ENCODE results near the gene ZNF148.
A peak's percentile ranks its signal among the peaks of the same experiment; 100 is the strongest.

Gene ZNF148

DNA sequence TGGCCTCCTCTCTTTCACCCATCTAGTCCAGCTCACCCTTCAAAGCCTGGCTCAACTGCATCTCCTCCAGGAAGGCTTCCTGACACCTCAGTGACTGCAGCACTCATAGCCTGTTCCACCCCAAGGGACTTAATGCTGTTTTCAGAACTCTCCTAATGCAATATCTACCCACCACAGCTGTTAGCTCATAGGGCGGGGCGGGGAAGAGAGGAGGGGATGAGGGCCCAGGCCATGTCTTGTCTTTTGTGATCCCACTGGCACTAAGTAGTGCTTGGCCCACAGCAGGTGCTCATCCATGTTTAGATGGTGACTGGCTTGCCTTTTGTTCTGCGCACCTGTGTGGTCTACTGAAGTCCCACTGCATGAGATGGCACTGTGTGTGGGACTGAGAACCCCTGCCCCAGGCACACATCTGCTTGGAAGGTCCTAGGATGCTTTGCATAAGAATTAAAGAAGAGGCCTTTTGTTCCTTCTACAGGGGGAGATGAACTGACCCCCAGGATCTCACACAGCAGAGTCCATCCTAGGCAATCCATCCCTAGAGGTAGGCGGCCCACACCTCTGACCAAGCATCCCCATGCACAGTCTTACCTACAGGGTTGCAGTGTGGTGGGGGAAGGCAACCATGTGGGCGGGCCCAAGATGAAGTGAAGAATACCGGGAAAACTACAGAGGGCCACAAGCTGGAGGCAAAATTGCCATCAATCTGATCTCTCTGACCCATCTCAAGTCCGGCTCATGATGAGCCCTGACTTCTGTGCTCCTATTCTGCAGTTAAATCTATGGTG lies 185.6 kb downstream of the ZNF148 start:
- no peak for DNase-seq (ENCODE audit: low spot score)

GRCh38 chr3:125188955-125189354 lies 186.2 kb downstream of the ZNF148 start:
- no peak for DNase-seq (ENCODE audit: low spot score)

DNA sequence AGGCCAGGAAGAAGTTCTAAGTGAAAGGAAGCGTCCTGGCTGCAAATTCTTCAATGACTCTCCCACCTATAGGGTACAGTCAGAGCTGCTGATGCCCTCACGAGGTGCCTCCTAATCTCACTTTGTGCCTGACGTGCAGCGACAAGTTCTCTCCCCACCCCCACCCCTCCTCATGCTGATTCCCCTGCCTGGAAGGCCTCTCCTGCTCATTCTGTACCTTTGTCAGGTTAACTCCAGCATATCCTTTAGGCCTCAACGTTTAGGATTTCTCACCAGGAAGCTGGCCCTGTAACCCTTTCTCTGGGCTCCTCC lies 187.6 kb downstream of the ZNF148 start:
- DNase-seq (ENCODE audit: low spot score), result no peak

DNA sequence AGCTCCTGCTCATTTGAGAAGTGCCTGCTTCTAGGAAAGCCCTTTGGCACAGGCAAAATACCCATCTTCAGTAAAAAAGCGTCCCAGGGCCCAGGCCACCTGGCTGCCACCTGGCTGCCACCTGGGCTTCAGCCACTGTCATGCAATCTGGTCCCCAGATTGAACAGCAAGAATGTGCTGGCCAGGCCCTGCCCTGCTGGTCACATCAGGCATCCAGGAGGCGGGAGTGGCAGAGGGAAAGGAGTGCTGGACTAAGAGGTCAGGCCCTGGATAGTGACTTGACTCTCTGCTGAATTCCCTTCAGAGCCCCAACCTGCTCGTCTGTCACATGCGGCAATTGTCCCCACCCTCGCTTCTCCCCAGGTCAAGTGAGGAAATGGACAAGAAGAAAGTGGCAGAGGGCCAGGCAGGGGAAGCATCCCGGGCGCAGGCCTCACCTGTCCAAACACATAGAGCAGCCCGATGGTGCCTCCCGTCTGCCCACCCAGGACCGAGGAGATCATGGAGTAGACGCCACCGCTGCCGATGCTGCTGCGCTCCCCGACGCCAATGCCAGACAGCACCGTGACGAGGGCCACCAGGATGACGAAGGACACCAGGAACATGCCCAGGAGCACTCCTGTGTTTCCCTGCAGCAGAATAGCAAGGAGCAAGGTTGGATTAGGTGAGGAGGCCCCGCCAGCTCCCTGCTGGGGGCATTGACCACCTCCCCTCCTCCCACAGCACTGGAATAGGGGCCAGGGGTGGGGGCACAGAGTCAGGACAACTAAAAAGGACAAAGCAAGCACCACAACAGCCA lies 188.1 kb downstream of the ZNF148 start:
- DNase-seq (ENCODE audit: low spot score), result no peak

DNA sequence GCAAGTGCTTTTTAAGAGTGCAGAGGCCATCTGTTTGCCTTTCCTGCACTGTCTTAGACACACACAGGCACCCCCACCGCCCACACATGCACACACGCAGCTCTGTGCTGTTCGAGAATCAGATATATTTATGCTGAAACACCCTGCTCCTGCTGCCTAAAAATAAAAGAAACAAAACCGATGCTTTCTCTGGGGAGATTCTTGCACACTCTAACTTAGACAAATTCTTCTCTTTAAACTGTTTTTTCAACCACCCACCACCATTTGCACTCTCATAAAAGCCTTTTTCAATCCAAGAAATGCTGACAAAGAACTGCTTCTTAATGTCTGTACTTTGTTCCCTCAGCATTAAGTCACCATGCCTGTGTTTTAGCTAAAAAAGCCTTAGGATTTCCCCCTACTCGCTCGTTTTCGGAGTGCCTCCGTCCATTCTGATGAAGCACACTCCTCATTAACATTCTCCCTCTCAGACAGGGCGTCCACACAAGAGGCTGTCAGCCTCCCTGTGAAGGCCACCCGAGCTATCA lies 188.8 kb downstream of the ZNF148 start:
- DNase-seq (ENCODE audit: low spot score), result peak; percentile 34

DNA sequence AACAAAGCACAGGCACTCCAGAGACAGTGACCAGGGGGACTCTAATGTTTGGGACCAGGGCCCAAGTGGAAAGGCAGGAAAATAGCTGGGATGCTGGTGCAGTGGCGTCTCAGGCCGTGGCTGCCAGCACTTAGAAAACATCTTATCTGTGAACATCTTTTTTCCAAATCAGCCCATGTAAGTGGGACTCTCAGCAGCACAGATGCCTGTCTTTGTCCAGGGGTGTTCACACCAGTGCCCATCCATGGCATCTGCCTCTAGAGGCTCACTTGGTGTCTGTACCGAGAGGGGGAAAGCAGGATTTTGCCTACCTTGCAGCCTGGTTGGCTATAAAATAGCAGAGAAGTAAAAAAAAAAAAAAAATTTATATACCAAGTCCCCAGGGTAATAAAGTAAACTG lies 189.3 kb downstream of the ZNF148 start:
- no peak for DNase-seq (ENCODE audit: low spot score)

GRCh38 chr3:125179884-125180240 lies 195.3 kb downstream of the ZNF148 start:
- no peak for DNase-seq (ENCODE audit: low spot score)

DNA sequence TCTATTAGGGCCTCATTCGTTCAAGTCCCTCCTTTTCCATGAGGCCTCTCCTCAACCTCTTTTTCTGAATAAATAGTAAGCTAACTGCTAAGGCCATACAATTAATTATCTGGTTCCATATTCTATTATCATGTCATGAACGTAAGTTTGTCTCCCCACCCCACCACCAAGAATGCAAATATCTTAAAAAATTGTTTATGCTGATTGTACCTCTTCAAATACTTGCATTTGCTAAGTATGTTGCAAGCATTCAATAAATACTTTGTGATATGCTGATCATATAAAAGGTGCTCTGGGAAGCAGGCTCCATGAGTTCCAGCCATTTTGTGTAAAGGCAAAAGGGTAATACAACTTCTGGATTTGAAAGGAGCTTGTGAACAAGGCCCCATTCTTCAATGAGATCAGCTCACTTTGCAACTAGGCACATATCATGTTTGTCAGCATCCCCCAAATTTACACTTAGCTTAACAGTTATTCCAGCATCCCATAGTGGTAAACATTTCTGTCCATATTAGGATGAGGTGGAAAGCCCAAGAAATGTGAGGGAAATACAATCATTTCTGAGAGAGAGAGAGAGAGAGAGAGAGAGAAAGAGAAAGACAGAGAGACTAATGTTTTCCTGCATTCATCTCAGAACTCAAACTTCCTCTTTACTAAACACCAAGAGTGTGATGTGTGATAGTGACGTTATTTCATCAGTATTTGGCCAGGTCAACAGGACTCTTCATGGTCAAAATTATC lies 195.8 kb downstream of the ZNF148 start:
- no peak for DNase-seq (ENCODE audit: low spot score)

- no peak for DNase-seq (ENCODE audit: low spot score)
Observed at GRCh38 chr3:125177746-125178145, 197.4 kb downstream of the ZNF148 start.
